Mesodermal cell (in vitro differentiated cells): ENCODE results near the gene DHRS3.

Source experiments
- H3K27ac ChIP-seq: 2 replicates; pipeline ENCODE4 v1.7.0; 2013; ENCODE audit warnings: mild to moderate bottlenecking, low read depth, low read length, moderate library complexity; ENCODE audit not compliant: severe bottlenecking
- H3K36me3 ChIP-seq: 2 replicates; pipeline ENCODE4 v1.7.1; 2013; ENCODE audit warnings: mild to moderate bottlenecking, low read length, moderate library complexity; ENCODE audit not compliant: control insufficient read depth, insufficient read depth
- H3K4me1 ChIP-seq: one replicate; pipeline ENCODE4 v1.7.1; 2013; ENCODE audit warnings: mild to moderate bottlenecking, low read length; ENCODE audit not compliant: insufficient read depth, control insufficient read depth, poor library complexity, severe bottlenecking
- H3K4me3 ChIP-seq: 2 replicates; pipeline ENCODE4 v1.7.0; 2013; ENCODE audit warnings: low read length, control low read depth, mild to moderate bottlenecking; ENCODE audit not compliant: insufficient read depth, poor library complexity, severe bottlenecking; ENCODE audit errors: extremely low read depth
- H3K9me3 ChIP-seq: 2 replicates; pipeline ENCODE4 v1.7.1; 2013; ENCODE audit warnings: mild to moderate bottlenecking, low read length, moderate library complexity; ENCODE audit not compliant: control insufficient read depth
- WGBS, 2 experiments: methylation state at CpG; one replicate each; pipeline ENCODE4 v1.1.5; 2013; ENCODE audit warnings: missing lambda C conversion rate in 2 of 2; ENCODE audit not compliant: insufficient coverage in 2 of 2; 5-methylcytosine and 5-hydroxymethylcytosine counted together

The DHRS3 gene

DNA sequence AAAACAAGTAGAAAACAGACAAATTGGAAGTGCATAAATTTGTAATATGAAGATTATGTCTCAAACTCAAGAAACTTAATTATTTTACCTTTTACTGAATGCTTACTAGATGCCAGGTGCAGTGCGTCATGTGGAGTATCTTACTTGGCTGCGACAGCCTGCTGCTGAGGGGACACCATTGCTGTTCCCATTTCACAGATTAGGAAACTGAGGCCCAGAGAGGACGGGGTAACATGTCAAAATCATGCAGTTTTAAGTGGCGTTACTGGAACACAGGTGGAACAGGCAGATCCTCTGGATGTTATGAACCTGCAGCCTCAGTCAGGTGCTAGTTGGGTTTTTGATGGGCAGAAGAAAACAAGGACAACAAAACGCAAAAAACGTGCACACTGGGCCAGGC lies 7.3 kb upstream of the DHRS3 start:
- H3K4me1 ChIP-seq: no peaks in the 10 kb centered on the region
- H3K9me3 ChIP-seq: no peaks in the 10 kb centered on the region
- 87 to 92% methylated on average over 6 of the region's 6 CpGs for WGBS, 2 experiments
- H3K27ac ChIP-seq: no peak overlapping the region
- no peaks in the 10 kb centered on the region for H3K36me3 ChIP-seq
- H3K4me3 ChIP-seq: no peak overlapping the region

GRCh38 chr1:12622506-12622905 lies 4.5 kb upstream of the DHRS3 start:
- no peaks in the 10 kb centered on the region for H3K36me3 ChIP-seq
- peaks cover 8% of the 10 kb centered on the region for H3K4me1 ChIP-seq
- WGBS, 2 experiments: 85 to 94% methylated on average over 7 to 12 of the region's 12 CpGs
- no peak overlapping the region for H3K27ac ChIP-seq
- no peaks in the 10 kb centered on the region for H3K9me3 ChIP-seq
- H3K4me3 ChIP-seq: no peak overlapping the region

GRCh38 chr1:12621346-12622335 lies 3.6 kb upstream of the DHRS3 start:
- Histone ChIP-seq H3K4me1 (peaks cover 14% of the 10 kb centered on the region), H3K27ac (no peak overlapping the region), H3K9me3 (no peaks in the 10 kb centered on the region), H3K36me3 (no peaks in the 10 kb centered on the region), H3K4me3 (no peak overlapping the region)
- 89 to 90% methylated on average over 13 to 15 of the region's 15 CpGs for WGBS, 2 experiments

- H3K9me3 ChIP-seq: no peaks in the 10 kb centered on the region
- peaks cover 21% of the 10 kb centered on the region for H3K4me1 ChIP-seq
- 90 to 91% methylated on average over 8 of the region's 8 CpGs for WGBS, 2 experiments
- H3K27ac ChIP-seq: no peak overlapping the region
- H3K36me3 ChIP-seq: no peaks in the 10 kb centered on the region
- no peak overlapping the region for H3K4me3 ChIP-seq
These were observed 2.9 kb upstream of the DHRS3 start for GRCh38 chr1:12620931-12621330.

GRCh38 chr1:12620488-12620865 lies 2.5 kb upstream of the DHRS3 start:
- Histone ChIP-seq H3K4me3 (no peak overlapping the region), H3K9me3 (no peaks in the 10 kb centered on the region), H3K36me3 (no peaks in the 10 kb centered on the region), H3K27ac (no peak overlapping the region), H3K4me1 (peaks cover 24% of the 10 kb centered on the region)
- WGBS, 2 experiments: 90 to 100% methylated on average over 1 of the region's 4 CpGs

DNA sequence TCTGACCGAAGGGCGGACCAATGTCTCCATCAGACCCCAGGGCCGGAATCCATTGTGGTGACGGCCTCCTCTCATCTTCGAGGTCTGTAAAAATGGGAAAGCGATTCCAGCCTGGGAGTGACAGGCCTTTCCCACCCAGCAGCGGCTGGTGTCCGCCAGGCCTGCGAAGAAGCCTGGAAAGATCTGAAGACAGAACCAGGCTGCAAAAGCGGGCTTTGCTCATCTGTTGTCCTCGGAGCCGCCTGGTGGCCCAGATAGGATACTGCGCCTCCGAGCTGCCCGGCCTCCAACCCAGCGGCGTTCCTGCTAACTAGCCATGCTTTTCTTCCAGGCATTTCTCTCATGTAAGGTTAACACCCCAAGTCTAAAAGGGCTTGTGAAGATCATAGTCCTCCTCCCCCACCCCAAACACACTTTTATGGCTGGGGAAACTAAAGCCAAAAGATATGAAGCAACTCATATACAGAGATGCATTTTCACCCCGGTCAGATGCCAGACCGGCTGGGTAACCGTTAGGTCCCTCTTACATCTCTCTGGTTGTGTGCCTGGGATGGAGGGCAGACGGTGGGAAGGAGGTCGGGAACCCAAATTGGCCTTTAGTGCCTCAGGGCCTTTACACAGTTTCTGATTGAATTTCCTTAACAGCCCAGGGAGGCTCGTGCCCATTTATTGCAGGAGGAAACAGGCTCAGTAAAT lies 1.9 kb upstream of the DHRS3 start:
- H3K36me3 ChIP-seq: no peaks in the 10 kb centered on the region
- H3K9me3 ChIP-seq: no peaks in the 10 kb centered on the region
- WGBS, 2 experiments: 16 to 20% methylated on average over 16 to 21 of the region's 23 CpGs
- H3K27ac ChIP-seq: peak overlapping the region; percentile 90
- H3K4me1 ChIP-seq: peaks cover 30% of the 10 kb centered on the region
- H3K4me3 ChIP-seq: peak overlapping the region; percentile 59

- H3K4me3 ChIP-seq: peak overlapping the region; percentile 59
- 1 to 2% methylated on average over 18 to 22 of the region's 30 CpGs for WGBS, 2 experiments
- no peaks in the 10 kb centered on the region for H3K36me3 ChIP-seq
- H3K9me3 ChIP-seq: no peaks in the 10 kb centered on the region
- peaks cover 33% of the 10 kb centered on the region for H3K4me1 ChIP-seq
- peak overlapping the region; percentile 90 for H3K27ac ChIP-seq
These were observed 1.2 kb upstream of the DHRS3 start for GRCh38 chr1:12618965-12619791.

- H3K27ac ChIP-seq: peak overlapping the region; percentile 90
- peaks cover 33% of the 10 kb centered on the region for H3K4me1 ChIP-seq
- H3K36me3 ChIP-seq: no peaks in the 10 kb centered on the region
- H3K4me3 ChIP-seq: peak overlapping the region; percentile 59
- WGBS, 2 experiments: 0% methylated on average over 1 to 3 of the region's 6 CpGs
- no peaks in the 10 kb centered on the region for H3K9me3 ChIP-seq
These were observed 603 bp upstream of the DHRS3 start for GRCh38 chr1:12618661-12618964.

GRCh38 chr1:12617511-12617900 lies 504 bp downstream of the DHRS3 start:
- Histone ChIP-seq H3K36me3 (no peaks in the 10 kb centered on the region), H3K4me1 (peaks cover 33% of the 10 kb centered on the region), H3K9me3 (no peaks in the 10 kb centered on the region), H3K4me3 (peak overlapping the region; percentile 59), H3K27ac (peak overlapping the region; percentile 90)
- WGBS, 2 experiments: 0 to 4% methylated on average over 4 of the region's 13 CpGs

DNA sequence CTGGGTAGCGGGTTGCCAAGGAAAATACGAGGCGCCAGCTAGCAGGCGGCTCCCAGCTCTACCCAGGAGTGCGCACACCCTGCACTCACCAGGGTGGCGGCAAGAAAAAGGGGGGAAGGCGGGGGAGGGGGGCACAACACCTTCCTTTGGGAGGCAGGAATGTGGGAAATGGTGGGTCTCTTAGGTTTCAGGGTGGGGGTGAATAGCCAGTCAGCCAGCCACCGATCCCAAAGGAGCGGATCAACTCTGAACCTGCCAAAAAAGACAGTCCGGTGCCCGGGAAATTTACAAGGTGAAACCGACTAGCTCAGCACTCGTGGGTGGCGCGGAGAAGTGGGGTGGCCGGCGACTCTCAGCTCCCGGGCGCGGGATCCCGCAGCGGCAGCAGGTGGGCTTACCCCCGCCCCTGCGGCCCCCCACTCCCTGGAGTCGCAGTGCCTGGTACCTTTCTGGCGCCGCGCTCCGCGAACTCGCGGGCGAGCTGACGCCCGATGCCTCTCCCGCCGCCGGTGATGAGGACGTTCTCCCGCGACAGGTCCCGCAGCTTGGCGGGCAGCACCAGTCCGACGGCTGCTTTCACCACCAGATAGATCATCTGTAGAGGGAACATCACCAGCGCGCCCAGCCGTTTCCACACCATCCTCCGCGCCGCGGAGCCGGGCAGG lies 1.2 kb downstream of the DHRS3 start:
- 0% methylated on average over 38 to 39 of the region's 53 CpGs for WGBS, 2 experiments
- Histone ChIP-seq H3K27ac (peak overlapping the region; percentile 68), H3K4me1 (peaks cover 33% of the 10 kb centered on the region)

More for the DNA sequence above, 1.2 kb downstream of the DHRS3 start:
- Histone ChIP-seq H3K36me3 (no peaks in the 10 kb centered on the region), H3K9me3 (no peaks in the 10 kb centered on the region), H3K4me3 (peak overlapping the region; percentile 59)
